Calu3 (cell line): ENCODE data around the gene RAB28. TPM values are rescaled to one million over a fixed set of nuclear protein-coding genes. Genes with fewer than 3 reads are reported as not detected.
A peak's percentile ranks its signal among the peaks of the same experiment; 100 is the strongest.

ENCODE experiments used
- BruUV-seq: library from RNA; stranded (reverse); fragments of 400-500 nt; replicated peaks from 2 replicates; lab custom pipeline; 2021; lab: Mats Ljungman, UMichigan
- CTCF ChIA-PET: fragments of 300-600 bp; sonication (Branson Sonifier 250); formaldehyde crosslinking; loops from one replicate; lab custom pipeline; 2022; ENCODE audit warnings: antibody characterized with exemption; lab: Charles Lee
- DNase-seq: peaks from one replicate; pipeline ENCODE4 v3.0.0; 2022
- H3K27ac Mint-ChIP-seq: one replicate; pipeline ENCODE4 v1.8.0; 2022; ENCODE audit warnings: mixed read lengths; ENCODE audit not compliant: unreplicated experiment
- H3K27me3 Mint-ChIP-seq: one replicate; pipeline ENCODE4 v1.8.0; 2022; ENCODE audit warnings: mixed read lengths; ENCODE audit not compliant: unreplicated experiment
- H3K36me3 Mint-ChIP-seq: one replicate; pipeline ENCODE4 v1.8.0; 2022; ENCODE audit warnings: mild to moderate bottlenecking, moderate library complexity, mixed read lengths; ENCODE audit not compliant: insufficient read depth, unreplicated experiment
- H3K4me1 Mint-ChIP-seq: one replicate; pipeline ENCODE4 v1.8.0; 2022; ENCODE audit warnings: mild to moderate bottlenecking, low read depth, mixed read lengths; ENCODE audit not compliant: unreplicated experiment
- H3K4me3 Mint-ChIP-seq: one replicate; pipeline ENCODE4 v1.8.0; 2022; ENCODE audit warnings: mild to moderate bottlenecking, low read depth, moderate library complexity, mixed read lengths; ENCODE audit not compliant: unreplicated experiment
- H3K9me3 Mint-ChIP-seq: one replicate; pipeline ENCODE4 v1.8.0; 2022; ENCODE audit warnings: low read depth, mixed read lengths; ENCODE audit not compliant: unreplicated experiment
- CTCF ChIP-seq: fragments of 200-600 bp; IDR thresholded peaks from one replicate; pipeline ENCODE4 v1.8.0; 2022; ENCODE audit warnings: antibody characterized with exemption; ENCODE audit not compliant: unreplicated experiment
- intact Hi-C: fragments of 100-400 bp; cut with micrococcal nuclease; formaldehyde crosslinking; loops from one replicate; pipeline ENCODE4 v1.10.0; 2022; ENCODE audit not compliant: unreplicated experiment
- total RNA-seq: library from RNA; stranded (reverse); gene quantifications from 2 replicates; pipeline ENCODE4 v1.2.3, GENCODE V29; 2022

RAB28 gene
- total RNA-seq, 1 experiment from 2014 or later: 10.6 TPM

DNA sequence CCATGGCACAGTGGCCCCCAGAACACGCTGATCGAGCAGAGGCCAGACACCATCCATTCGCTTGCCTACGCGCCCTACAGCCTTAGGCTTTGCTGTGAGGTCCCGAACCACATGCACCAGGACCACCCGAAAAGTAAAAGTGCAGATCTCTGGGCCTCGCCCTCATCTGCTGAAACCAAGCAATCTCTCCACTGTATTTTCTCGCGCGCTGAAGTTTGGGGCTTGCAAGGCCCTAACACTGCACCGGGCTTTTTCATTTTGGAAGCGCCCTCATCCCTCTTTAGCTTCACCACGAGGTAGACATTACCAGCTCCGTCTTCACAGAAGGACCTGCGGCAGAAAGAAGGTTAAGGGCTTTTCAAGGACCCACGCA is 39.0 kb upstream of the RAB28 start:
- no TSS peak for BruUV-seq

GRCh38 chr4:13522282-13523104 is 38.4 kb upstream of the RAB28 start:
- intact Hi-C loops: no loop called here
- H3K27ac Mint-ChIP-seq: no peak overlapping the region
- CTCF ChIA-PET: interaction anchor here (0.6 kb wide), 1 partner anchor 11 kb away, joined by 3 read pairs; no protein-coding TSS in a partner anchor
- H3K9me3 Mint-ChIP-seq: no peaks in the 10 kb centered on the region
- no TSS peak for BruUV-seq
- peak overlapping the region; percentile 43 for H3K4me3 Mint-ChIP-seq
- DNase-seq: no peak
- no peak for TF ChIP-seq CTCF
- H3K27me3 Mint-ChIP-seq: no peaks in the 10 kb centered on the region
- H3K36me3 Mint-ChIP-seq: no peaks in the 10 kb centered on the region
- no peaks in the 10 kb centered on the region for H3K4me1 Mint-ChIP-seq

More for the DNA sequence above, 39.0 kb upstream of the RAB28 start:
- H3K27ac Mint-ChIP-seq: no peak overlapping the region
- H3K27me3 Mint-ChIP-seq: no peaks in the 10 kb centered on the region
- intact Hi-C loops: no loop called here
- no peaks in the 10 kb centered on the region for H3K9me3 Mint-ChIP-seq
- H3K4me1 Mint-ChIP-seq: no peaks in the 10 kb centered on the region
- no peak overlapping the region for H3K4me3 Mint-ChIP-seq
- no peaks in the 10 kb centered on the region for H3K36me3 Mint-ChIP-seq
- no peak for TF ChIP-seq CTCF
- no peak for DNase-seq
- CTCF ChIA-PET: interaction anchor here (0.6 kb wide), 1 partner anchor 11 kb away, joined by 3 read pairs; no protein-coding TSS in a partner anchor

GRCh38 chr4:13521047-13521446 is 36.9 kb upstream of the RAB28 start:
- intact Hi-C loops: no loop called here
- Mint-ChIP-seq H3K27me3 (no peaks in the 10 kb centered on the region), H3K4me1 (no peaks in the 10 kb centered on the region), H3K9me3 (no peaks in the 10 kb centered on the region), H3K4me3 (no peak overlapping the region), H3K27ac (no peak overlapping the region), H3K36me3 (no peaks in the 10 kb centered on the region)
- BruUV-seq: no TSS peak
- no peak for DNase-seq
- CTCF ChIA-PET: interaction anchor here (0.5 to 0.8 kb wide), 2 partner anchors 9 to 11 kb away, joined by 4 to 5 read pairs; no protein-coding TSS in a partner anchor
- no peak for TF ChIP-seq CTCF

DNA sequence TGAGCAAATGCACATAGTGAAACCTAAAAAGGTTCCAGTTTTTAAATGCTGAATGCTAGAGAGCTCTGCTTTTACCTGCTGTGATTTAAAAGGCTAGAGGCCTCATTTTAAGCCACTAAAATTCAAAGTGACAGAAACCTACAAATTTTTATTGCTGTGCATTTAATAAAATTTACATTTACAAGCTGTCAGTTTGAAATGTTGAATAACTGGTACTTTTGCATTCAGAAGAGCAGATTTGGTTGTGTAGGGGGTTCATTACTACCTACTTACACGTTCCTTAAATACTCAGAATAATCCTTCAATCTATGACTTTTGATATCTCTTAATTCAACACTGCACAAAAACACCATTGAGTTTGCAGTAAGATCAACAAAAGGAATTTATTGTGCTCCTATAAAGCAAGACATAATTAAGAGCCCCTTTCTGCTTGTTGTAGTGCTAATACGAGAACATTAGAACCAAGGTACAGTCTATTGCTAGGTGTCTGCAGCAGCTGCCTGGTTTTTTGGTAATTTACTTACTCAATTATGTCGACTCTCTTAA is 32.2 kb upstream of the RAB28 start:
- no peak for DNase-seq
- CTCF ChIA-PET: no interaction called here
- no peak for TF ChIP-seq CTCF
- Mint-ChIP-seq H3K27me3 (peaks cover 13% of the 10 kb centered on the region), H3K4me3 (no peak overlapping the region), H3K27ac (no peak overlapping the region), H3K36me3 (no peaks in the 10 kb centered on the region), H3K4me1 (no peaks in the 10 kb centered on the region), H3K9me3 (no peaks in the 10 kb centered on the region)
- intact Hi-C loops: no loop called here
- no TSS peak for BruUV-seq
